Measurements from ENCODE around the gene UFSP1.

The UFSP1 gene

GRCh38 chr7:100878685-100879084, 10.8 kb downstream of the UFSP1 start (continued):
- TF ChIP-seq PATZ1 (CRISPR knock-in tag; IDR thresholded peaks at IDR 0.05; ENCODE audit: borderline replicate concordance) (no peak), PPARA (CRISPR knock-in tag; IDR thresholded peaks at IDR 0.05; ENCODE audit: borderline replicate concordance) (no peak), ARNTL (CRISPR knock-in tag; IDR thresholded peaks at IDR 0.05; ENCODE audit: borderline replicate concordance, low read depth) (no peak), ZFP30 (CRISPR knock-in tag; IDR thresholded peaks at IDR 0.05) (no peak), TCF4 (CRISPR knock-in tag; IDR thresholded peaks at IDR 0.05; ENCODE audit: borderline replicate concordance) (no peak), ESRRG (CRISPR knock-in tag; IDR thresholded peaks at IDR 0.05) (no peak)

GRCh38 chr7:100878013-100878412, 11.5 kb downstream of the UFSP1 start:
- no peak for ATAC-seq
- TF ChIP-seq CSRNP3 (CRISPR knock-in tag; IDR thresholded peaks at IDR 0.05) (no peak), PATZ1 (CRISPR knock-in tag; IDR thresholded peaks at IDR 0.05; ENCODE audit: borderline replicate concordance) (no peak), ZFP3 (CRISPR knock-in tag; IDR thresholded peaks at IDR 0.05) (no peak), TSHZ2 (CRISPR knock-in tag; IDR thresholded peaks at IDR 0.05) (no peak), GLIS3 (CRISPR knock-in tag; IDR thresholded peaks at IDR 0.05) (no peak), CREB5 (CRISPR knock-in tag; IDR thresholded peaks at IDR 0.05; ENCODE audit: low read depth) (no peak), PPARA (CRISPR knock-in tag; IDR thresholded peaks at IDR 0.05; ENCODE audit: borderline replicate concordance) (no peak), TOX (CRISPR knock-in tag; IDR thresholded peaks at IDR 0.05; ENCODE audit: borderline replicate concordance) (no peak), RARB (CRISPR knock-in tag; IDR thresholded peaks at IDR 0.05) (no peak), ZC3H10 (CRISPR knock-in tag; IDR thresholded peaks at IDR 0.05) (no peak), ZNF70 (CRISPR knock-in tag; IDR thresholded peaks at IDR 0.05) (no peak), POU6F1 (CRISPR knock-in tag; IDR thresholded peaks at IDR 0.05; ENCODE audit: borderline replicate concordance, low read depth) (no peak), OSR1 (CRISPR knock-in tag; IDR thresholded peaks at IDR 0.05) (no peak), SNAI2 (CRISPR knock-in tag; IDR thresholded peaks at IDR 0.05) (no peak), BACH2 (CRISPR knock-in tag; IDR thresholded peaks at IDR 0.05; ENCODE audit: borderline replicate concordance) (no peak), ZNF8 (CRISPR knock-in tag; IDR thresholded peaks at IDR 0.05) (no peak), ZNF565 (CRISPR knock-in tag; conservative IDR thresholded peaks at IDR 0.05; ENCODE audit: low read depth) (no peak)

Measured in SK-N-SH treated with all-trans-retinoic acid at 6 μM for 48 hours (cell line).